NCI-H128 (cell line): ENCODE data around the gene PALLD.
"Not testable (repeated sequence)": the region's sequence is repeated elsewhere in the genome, so short reads cannot be mapped to it uniquely, and the experiment has no call there.

ENCODE experiments used
- DNase-seq: peaks from one replicate; lab custom pipeline; 2025; ENCODE audit not compliant: unreplicated experiment; lab: John Stamatoyannopoulos, UW

The PALLD gene

GRCh38 chr4:168496834-168497233 lies at the start of gene PALLD:
PALLD (plus strand) TSS chr4:168497052.
- no peak for DNase-seq

GRCh38 chr4:168449063-168449462 lies 47.8 kb upstream of the PALLD start:
- DNase-seq: not testable (repeated sequence)

- DNase-seq: no peak
Measured at GRCh38 chr4:168449719-168450452, 47.0 kb upstream of the PALLD start.

- no peak for DNase-seq
Measured at GRCh38 chr4:168451331-168451730, 45.5 kb upstream of the PALLD start.

- no peak for DNase-seq
Measured at GRCh38 chr4:168451744-168452390, 45.0 kb upstream of the PALLD start.

GRCh38 chr4:168453146-168453545 lies 43.7 kb upstream of the PALLD start:
- DNase-seq: peak; percentile 9

- DNase-seq: not testable (repeated sequence)
Measured at GRCh38 chr4:168458256-168458655, 38.6 kb upstream of the PALLD start.

GRCh38 chr4:168461821-168462220 lies 35.0 kb upstream of the PALLD start:
- no peak for DNase-seq

GRCh38 chr4:168472920-168473319 lies 23.9 kb upstream of the PALLD start:
- DNase-seq: no peak

- DNase-seq: no peak
Measured at GRCh38 chr4:168474660-168475320, 22.1 kb upstream of the PALLD start.

GRCh38 chr4:168475745-168476144 lies 21.1 kb upstream of the PALLD start:
- DNase-seq: no peak

GRCh38 chr4:168478868-168479267 lies 18.0 kb upstream of the PALLD start:
- no peak for DNase-seq

GRCh38 chr4:168480931-168481611 lies 15.8 kb upstream of the PALLD start:
- no peak for DNase-seq

- DNase-seq: no peak
Measured at GRCh38 chr4:168483811-168484210, 13.0 kb upstream of the PALLD start.

GRCh38 chr4:168484626-168485025 lies 12.2 kb upstream of the PALLD start:
- no peak for DNase-seq

- DNase-seq: no peak
Measured at GRCh38 chr4:168485156-168485910, 11.5 kb upstream of the PALLD start.

GRCh38 chr4:168486912-168487281 lies 10.0 kb upstream of the PALLD start:
- DNase-seq: no peak

GRCh38 chr4:168487282-168488035 lies 9.4 kb upstream of the PALLD start:
- no peak for DNase-seq

GRCh38 chr4:168488869-168489274 lies 8.0 kb upstream of the PALLD start:
- DNase-seq: no peak

GRCh38 chr4:168489616-168490015 lies 7.2 kb upstream of the PALLD start:
- DNase-seq: no peak
